ENCODE data around the gene TPPP3. TPM values are rescaled to one million over a fixed set of nuclear protein-coding genes. Genes with fewer than 3 reads are reported as not detected.
A peak's percentile ranks its signal among the peaks of the same experiment; 100 is the strongest.

The TPPP3 gene
- total and polyA plus RNA-seq, 4 donors = 34.2 to 115 (median 73.1) TPM

- H3K27me3 ChIP-seq (ENCODE audit: control insufficient read depth, insufficient read depth, low read length) = peaks cover 10% of the 10 kb centered on the region
- peak overlapping the region; percentile 71 for H3K4me3 ChIP-seq (ENCODE audit: low read depth, low read length)
- H3K4me1 ChIP-seq (ENCODE audit: control insufficient read depth, insufficient read depth, low read length) = peaks cover 98% of the 10 kb centered on the region
- H3K36me3 ChIP-seq (ENCODE audit: control insufficient read depth, insufficient read depth, low read length) = peaks cover 27% of the 10 kb centered on the region
- H3K9me3 ChIP-seq (ENCODE audit: control insufficient read depth, insufficient read depth, low read length) = no peaks in the 10 kb centered on the region
- peak overlapping the region; percentile 88 for H3K27ac ChIP-seq (ENCODE audit: low read depth, low read length)
- 7% methylated on average over 15 of the region's 20 CpGs for WGBS (ENCODE audit: insufficient coverage)
- DNase-seq (ENCODE audit: low read depth in 4 of 6, low spot score in 6 of 6) = no peak
These were observed 473 bp upstream of the TPPP3 start for GRCh38 chr16:67393788-67394154.

- H3K27me3 ChIP-seq (ENCODE audit: control insufficient read depth, insufficient read depth, low read length) = peaks cover 10% of the 10 kb centered on the region
- peaks cover 98% of the 10 kb centered on the region for H3K4me1 ChIP-seq (ENCODE audit: control insufficient read depth, insufficient read depth, low read length)
- 59% methylated on average over 18 of the region's 18 CpGs for WGBS (ENCODE audit: insufficient coverage)
- H3K27ac ChIP-seq (ENCODE audit: low read depth, low read length) = peak overlapping the region; percentile 92
- DNase-seq (ENCODE audit: low read depth in 4 of 6, low spot score in 6 of 6) = no peak
- H3K9me3 ChIP-seq (ENCODE audit: control insufficient read depth, insufficient read depth, low read length) = no peaks in the 10 kb centered on the region
- peaks cover 30% of the 10 kb centered on the region for H3K36me3 ChIP-seq (ENCODE audit: control insufficient read depth, insufficient read depth, low read length)
- H3K4me3 ChIP-seq (ENCODE audit: low read depth, low read length) = peak overlapping the region; percentile 71
These were observed 818 bp downstream of the TPPP3 start for GRCh38 chr16:67392301-67393059.

GRCh38 chr16:67391424-67392300, 1.6 kb downstream of the TPPP3 start:
- DNase-seq (ENCODE audit: low read depth in 4 of 6, low spot score in 6 of 6) = peak in 4 of 6 donors; percentile 74 to 94 (median 86)
- Histone ChIP-seq H3K27ac (ENCODE audit: low read depth, low read length) (peak overlapping the region; percentile 92), H3K4me3 (ENCODE audit: low read depth, low read length) (peak overlapping the region; percentile 71), H3K9me3 (ENCODE audit: control insufficient read depth, insufficient read depth, low read length) (no peaks in the 10 kb centered on the region), H3K27me3 (ENCODE audit: control insufficient read depth, insufficient read depth, low read length) (peaks cover 10% of the 10 kb centered on the region), H3K4me1 (ENCODE audit: control insufficient read depth, insufficient read depth, low read length) (peaks cover 90% of the 10 kb centered on the region), H3K36me3 (ENCODE audit: control insufficient read depth, insufficient read depth, low read length) (peaks cover 27% of the 10 kb centered on the region)
- WGBS (ENCODE audit: insufficient coverage) = 39% methylated on average over 9 of the region's 15 CpGs

- peak overlapping the region; percentile 92 for H3K27ac ChIP-seq (ENCODE audit: low read depth, low read length)
- WGBS (ENCODE audit: insufficient coverage) = 51% methylated on average over 11 of the region's 11 CpGs
- peaks cover 10% of the 10 kb centered on the region for H3K27me3 ChIP-seq (ENCODE audit: control insufficient read depth, insufficient read depth, low read length)
- no peak overlapping the region for H3K4me3 ChIP-seq (ENCODE audit: low read depth, low read length)
- H3K36me3 ChIP-seq (ENCODE audit: control insufficient read depth, insufficient read depth, low read length) = peaks cover 27% of the 10 kb centered on the region
- peaks cover 83% of the 10 kb centered on the region for H3K4me1 ChIP-seq (ENCODE audit: control insufficient read depth, insufficient read depth, low read length)
- no peaks in the 10 kb centered on the region for H3K9me3 ChIP-seq (ENCODE audit: control insufficient read depth, insufficient read depth, low read length)
- DNase-seq (ENCODE audit: low read depth in 4 of 6, low spot score in 6 of 6) = no peak
These were observed 2.4 kb downstream of the TPPP3 start for GRCh38 chr16:67390816-67391423.

- peak in 1 of 6 donors; percentile 36 for DNase-seq (ENCODE audit: low read depth in 4 of 6, low spot score in 6 of 6)
- Histone ChIP-seq H3K4me1 (ENCODE audit: control insufficient read depth, insufficient read depth, low read length) (peaks cover 75% of the 10 kb centered on the region), H3K4me3 (ENCODE audit: low read depth, low read length) (no peak overlapping the region), H3K9me3 (ENCODE audit: control insufficient read depth, insufficient read depth, low read length) (no peaks in the 10 kb centered on the region), H3K27me3 (ENCODE audit: control insufficient read depth, insufficient read depth, low read length) (peaks cover 8% of the 10 kb centered on the region), H3K27ac (ENCODE audit: low read depth, low read length) (peak overlapping the region; percentile 92), H3K36me3 (ENCODE audit: control insufficient read depth, insufficient read depth, low read length) (peaks cover 26% of the 10 kb centered on the region)
- WGBS (ENCODE audit: insufficient coverage) = 73% methylated on average over 24 of the region's 27 CpGs
These were observed 3.1 kb downstream of the TPPP3 start for GRCh38 chr16:67389911-67390815.

- no peak for DNase-seq (ENCODE audit: low read depth in 4 of 6, low spot score in 6 of 6)
- Histone ChIP-seq H3K4me1 (ENCODE audit: control insufficient read depth, insufficient read depth, low read length) (peaks cover 61% of the 10 kb centered on the region), H3K9me3 (ENCODE audit: control insufficient read depth, insufficient read depth, low read length) (no peaks in the 10 kb centered on the region), H3K36me3 (ENCODE audit: control insufficient read depth, insufficient read depth, low read length) (peaks cover 24% of the 10 kb centered on the region), H3K27me3 (ENCODE audit: control insufficient read depth, insufficient read depth, low read length) (no peaks in the 10 kb centered on the region), H3K27ac (ENCODE audit: low read depth, low read length) (peak overlapping the region; percentile 92), H3K4me3 (ENCODE audit: low read depth, low read length) (no peak overlapping the region)
- no CpG with 5 or more reads among the region's 2 CpGs for WGBS (ENCODE audit: insufficient coverage)
These were observed 4.7 kb downstream of the TPPP3 start for GRCh38 chr16:67388591-67388990.

- Histone ChIP-seq H3K27ac (ENCODE audit: low read depth, low read length) (no peak overlapping the region), H3K27me3 (ENCODE audit: control insufficient read depth, insufficient read depth, low read length) (no peaks in the 10 kb centered on the region), H3K4me1 (ENCODE audit: control insufficient read depth, insufficient read depth, low read length) (peaks cover 57% of the 10 kb centered on the region), H3K9me3 (ENCODE audit: control insufficient read depth, insufficient read depth, low read length) (no peaks in the 10 kb centered on the region), H3K36me3 (ENCODE audit: control insufficient read depth, insufficient read depth, low read length) (peaks cover 24% of the 10 kb centered on the region), H3K4me3 (ENCODE audit: low read depth, low read length) (no peak overlapping the region)
- WGBS (ENCODE audit: insufficient coverage) = 88% methylated on average over 5 of the region's 8 CpGs
- DNase-seq (ENCODE audit: low read depth in 4 of 6, low spot score in 6 of 6) = no peak
These were observed 5.1 kb downstream of the TPPP3 start for GRCh38 chr16:67388191-67388590.

- Histone ChIP-seq H3K27ac (ENCODE audit: low read depth, low read length) (no peak overlapping the region), H3K36me3 (ENCODE audit: control insufficient read depth, insufficient read depth, low read length) (peaks cover 20% of the 10 kb centered on the region), H3K27me3 (ENCODE audit: control insufficient read depth, insufficient read depth, low read length) (no peaks in the 10 kb centered on the region), H3K9me3 (ENCODE audit: control insufficient read depth, insufficient read depth, low read length) (no peaks in the 10 kb centered on the region), H3K4me3 (ENCODE audit: low read depth, low read length) (no peak overlapping the region), H3K4me1 (ENCODE audit: control insufficient read depth, insufficient read depth, low read length) (peaks cover 51% of the 10 kb centered on the region)
- no peak for DNase-seq (ENCODE audit: low read depth in 4 of 6, low spot score in 6 of 6)
- 90% methylated on average over 7 of the region's 8 CpGs for WGBS (ENCODE audit: insufficient coverage)
These were observed 5.7 kb downstream of the TPPP3 start for GRCh38 chr16:67387479-67388079.

Measured in spinal cord (tissue), 10 donors.